Memory B cell (primary cell): ENCODE measurements around the gene IL17C.
"Not testable (repeated sequence)": the region's sequence is repeated elsewhere in the genome, so short reads cannot be mapped to it uniquely, and the experiment has no call there.

Experiments
- ATAC-seq: fragments of 150-1000 bp; cut with Tn5 transposase; 2 replicates; pipeline ENCODE4 v1.10.0; 2021; ENCODE audit warnings: low read depth, mild to moderate bottlenecking, moderate library complexity
- DNase-seq, 2 donors: peaks; one replicate each; pipeline ENCODE4 v3.0.0; 2022; ENCODE audit warnings: low spot score in 2 of 2
- H3K27ac Mint-ChIP-seq: one replicate; pipeline ENCODE4 v1.8.0; 2022; ENCODE audit warnings: mild to moderate bottlenecking, moderate library complexity, mixed read lengths
- H3K27me3 Mint-ChIP-seq: one replicate; pipeline ENCODE4 v1.8.0; 2022; ENCODE audit warnings: mixed read lengths
- H3K36me3 Mint-ChIP-seq: one replicate; pipeline ENCODE4 v1.8.0; 2022; ENCODE audit warnings: mild to moderate bottlenecking, mixed read lengths
- H3K4me1 Mint-ChIP-seq: one replicate; pipeline ENCODE4 v1.8.0; 2022; ENCODE audit warnings: mixed read lengths
- H3K4me3 Mint-ChIP-seq: one replicate; pipeline ENCODE4 v1.8.0; 2022; ENCODE audit warnings: mild to moderate bottlenecking, moderate library complexity, mixed read lengths
- H3K9me3 Mint-ChIP-seq: one replicate; pipeline ENCODE4 v1.8.0; 2022; ENCODE audit warnings: mixed read lengths

Gene IL17C

GRCh38 chr16:88658714-88659113, 20.3 kb downstream of the IL17C start:
- ATAC-seq (no peak), DNase-seq (no peak)
- Mint-ChIP-seq H3K27me3 (no peaks in the 10 kb centered on the region), H3K4me1 (peaks cover 11% of the 10 kb centered on the region), H3K4me3 (no peak overlapping the region), H3K36me3 (peaks cover 7% of the 10 kb centered on the region), H3K9me3 (no peaks in the 10 kb centered on the region), H3K27ac (no peak overlapping the region)

- Mint-ChIP-seq H3K27ac (no peak overlapping the region), H3K4me3 (no peak overlapping the region), H3K9me3 (no peaks in the 10 kb centered on the region), H3K4me1 (peaks cover 14% of the 10 kb centered on the region), H3K27me3 (no peaks in the 10 kb centered on the region), H3K36me3 (peaks cover 7% of the 10 kb centered on the region)
- no peak for ATAC-seq
- DNase-seq = no peak
Measured at GRCh38 chr16:88659160-88659559, 20.8 kb downstream of the IL17C start.

GRCh38 chr16:88661468-88661867, 23.1 kb downstream of the IL17C start:
- Mint-ChIP-seq H3K4me3 (peak overlapping the region; percentile 15), H3K9me3 (no peaks in the 10 kb centered on the region), H3K4me1 (peaks cover 18% of the 10 kb centered on the region), H3K27ac (peak overlapping the region; percentile 64), H3K36me3 (peaks cover 2% of the 10 kb centered on the region), H3K27me3 (no peaks in the 10 kb centered on the region)
- DNase-seq = no peak
- no peak for ATAC-seq

- DNase-seq = no peak
- Mint-ChIP-seq H3K27me3 (no peaks in the 10 kb centered on the region), H3K9me3 (no peaks in the 10 kb centered on the region), H3K4me1 (peaks cover 20% of the 10 kb centered on the region), H3K36me3 (peaks cover 2% of the 10 kb centered on the region), H3K4me3 (peak overlapping the region; percentile 94), H3K27ac (peak overlapping the region; percentile 94)
- ATAC-seq = no peak
Measured at GRCh38 chr16:88662222-88662842, 24.0 kb downstream of the IL17C start.

GRCh38 chr16:88662843-88663606, 24.7 kb downstream of the IL17C start, which contains the start of gene MVD:
TSS of gene MVD (minus strand) at chr16:88663091. CDS start at chr16:88663080, 11 bp downstream.
- peak; percentile 96 for ATAC-seq
- Mint-ChIP-seq H3K4me3 (peak within 1 kb of the TSS; percentile 94), H3K27me3 (no peaks in the 10 kb centered on the region)

GRCh38 chr16:88665148-88665547, 26.8 kb downstream of the IL17C start:
- H3K4me3 Mint-ChIP-seq = peak overlapping the region; percentile 37
- H3K27ac Mint-ChIP-seq = no peak overlapping the region
- H3K9me3 Mint-ChIP-seq = no peaks in the 10 kb centered on the region
- H3K4me1 Mint-ChIP-seq = peaks cover 20% of the 10 kb centered on the region
- H3K27me3 Mint-ChIP-seq = no peaks in the 10 kb centered on the region
- no peak for DNase-seq
- ATAC-seq = no peak
- H3K36me3 Mint-ChIP-seq = peaks cover 2% of the 10 kb centered on the region

More at GRCh38 chr16:88662843-88663606, 24.7 kb downstream of the IL17C start, which contains the start of gene MVD:
- Mint-ChIP-seq H3K4me1 (peaks cover 20% of the 10 kb centered on the region), H3K9me3 (no peaks in the 10 kb centered on the region), H3K36me3 (peaks cover 2% of the 10 kb centered on the region), H3K27ac (peak within 1 kb of the TSS; percentile 94)
- peak; percentile 87 to 91 for DNase-seq

GRCh38 chr16:88665570-88665969, 27.2 kb downstream of the IL17C start:
- H3K27me3 Mint-ChIP-seq = no peaks in the 10 kb centered on the region
- H3K9me3 Mint-ChIP-seq = no peaks in the 10 kb centered on the region
- no peak for DNase-seq
- ATAC-seq = no peak
- H3K4me1 Mint-ChIP-seq = peaks cover 20% of the 10 kb centered on the region
- no peak overlapping the region for H3K4me3 Mint-ChIP-seq
- no peak overlapping the region for H3K27ac Mint-ChIP-seq
- peaks cover 2% of the 10 kb centered on the region for H3K36me3 Mint-ChIP-seq

GRCh38 chr16:88667461-88667860, 29.1 kb downstream of the IL17C start:
- no peak for DNase-seq
- H3K9me3 Mint-ChIP-seq = no peaks in the 10 kb centered on the region
- no peak for ATAC-seq
- no peak overlapping the region for H3K27ac Mint-ChIP-seq
- H3K4me3 Mint-ChIP-seq = no peak overlapping the region
- peaks cover 9% of the 10 kb centered on the region for H3K4me1 Mint-ChIP-seq
- peaks cover 2% of the 10 kb centered on the region for H3K36me3 Mint-ChIP-seq
- H3K27me3 Mint-ChIP-seq = no peaks in the 10 kb centered on the region

GRCh38 chr16:88669493-88669892, 31.1 kb downstream of the IL17C start:
- not testable (repeated sequence) for ATAC-seq, H3K36me3 Mint-ChIP-seq, H3K27me3 Mint-ChIP-seq, H3K4me1 Mint-ChIP-seq, H3K4me3 Mint-ChIP-seq, H3K27ac Mint-ChIP-seq, H3K9me3 Mint-ChIP-seq, DNase-seq

GRCh38 chr16:88669980-88670379, 31.6 kb downstream of the IL17C start:
- H3K4me3 Mint-ChIP-seq = no peak overlapping the region
- ATAC-seq = no peak
- H3K27me3 Mint-ChIP-seq = no peaks in the 10 kb centered on the region
- peaks cover 2% of the 10 kb centered on the region for H3K36me3 Mint-ChIP-seq
- peaks cover 4% of the 10 kb centered on the region for H3K4me1 Mint-ChIP-seq
- DNase-seq = no peak
- H3K9me3 Mint-ChIP-seq = no peaks in the 10 kb centered on the region
- H3K27ac Mint-ChIP-seq = no peak overlapping the region

GRCh38 chr16:88671806-88672205, 33.4 kb downstream of the IL17C start:
- Mint-ChIP-seq H3K27ac (no peak overlapping the region), H3K4me3 (no peak overlapping the region), H3K27me3 (no peaks in the 10 kb centered on the region), H3K36me3 (peaks cover 2% of the 10 kb centered on the region), H3K4me1 (peaks cover 2% of the 10 kb centered on the region), H3K9me3 (no peaks in the 10 kb centered on the region)
- no peak for ATAC-seq
- no peak for DNase-seq

- Mint-ChIP-seq H3K27me3 (no peaks in the 10 kb centered on the region), H3K9me3 (no peaks in the 10 kb centered on the region), H3K27ac (no peak overlapping the region), H3K4me3 (no peak overlapping the region), H3K4me1 (no peaks in the 10 kb centered on the region), H3K36me3 (peaks cover 2% of the 10 kb centered on the region)
- ATAC-seq (no peak), DNase-seq (no peak)
Measured at GRCh38 chr16:88672776-88673175, 34.4 kb downstream of the IL17C start.

GRCh38 chr16:88673716-88674379, 35.5 kb downstream of the IL17C start:
- ATAC-seq (no peak), DNase-seq (no peak)
- Mint-ChIP-seq H3K9me3 (no peaks in the 10 kb centered on the region), H3K27ac (no peak overlapping the region), H3K27me3 (no peaks in the 10 kb centered on the region), H3K36me3 (no peaks in the 10 kb centered on the region), H3K4me3 (no peak overlapping the region), H3K4me1 (no peaks in the 10 kb centered on the region)

- no peaks in the 10 kb centered on the region for H3K9me3 Mint-ChIP-seq
- no peak overlapping the region for H3K4me3 Mint-ChIP-seq
- peaks cover 9% of the 10 kb centered on the region for H3K4me1 Mint-ChIP-seq
- H3K27me3 Mint-ChIP-seq = no peaks in the 10 kb centered on the region
- DNase-seq (no peak), ATAC-seq (no peak)
- H3K36me3 Mint-ChIP-seq = peaks cover 2% of the 10 kb centered on the region
- H3K27ac Mint-ChIP-seq = no peak overlapping the region
Measured at GRCh38 chr16:88676502-88677242, 38.3 kb downstream of the IL17C start.
